Embryonic facial prominence (tissue), 1 donor: ENCODE measurements around the gene CYP1A2.
"Not testable (repeated sequence)": the region's sequence is repeated elsewhere in the genome, so short reads cannot be mapped to it uniquely, and the experiment has no call there.

Experiments
- DNase-seq: peaks from one replicate; pipeline ENCODE4 v3.0.0-alpha.2; 2016; ENCODE audit errors: extremely low spot score

Gene CYP1A2

GRCh38 chr15:74738239-74738638 lies 10.4 kb upstream of the CYP1A2 start:
- not testable (repeated sequence) for DNase-seq

GRCh38 chr15:74742422-74742821 lies 6.2 kb upstream of the CYP1A2 start:
- DNase-seq: no peak

- no peak for DNase-seq
These were observed 2.3 kb upstream of the CYP1A2 start for GRCh38 chr15:74746389-74746788.

GRCh38 chr15:74749832-74750231 lies 1.2 kb downstream of the CYP1A2 start:
- no peak for DNase-seq

GRCh38 chr15:74750751-74751150 lies 2.1 kb downstream of the CYP1A2 start:
- no peak for DNase-seq

GRCh38 chr15:74752011-74752410 lies 3.4 kb downstream of the CYP1A2 start:
- DNase-seq: no peak

GRCh38 chr15:74752531-74752930 lies 3.9 kb downstream of the CYP1A2 start:
- no peak for DNase-seq

GRCh38 chr15:74754593-74755215 lies 6.1 kb downstream of the CYP1A2 start:
- no peak for DNase-seq

- no peak for DNase-seq
These were observed 10.1 kb downstream of the CYP1A2 start for GRCh38 chr15:74758736-74759135.

- DNase-seq: no peak
These were observed 14.1 kb downstream of the CYP1A2 start for GRCh38 chr15:74762791-74763150.

GRCh38 chr15:74763416-74763815 lies 14.8 kb downstream of the CYP1A2 start:
- no peak for DNase-seq

- no peak for DNase-seq
These were observed 18.8 kb downstream of the CYP1A2 start for GRCh38 chr15:74767167-74768098.

- DNase-seq: no peak
These were observed 19.6 kb downstream of the CYP1A2 start for GRCh38 chr15:74768099-74768770.

- no peak for DNase-seq
These were observed 20.2 kb downstream of the CYP1A2 start for GRCh38 chr15:74768771-74769342.

GRCh38 chr15:74769463-74770025 lies 20.9 kb downstream of the CYP1A2 start:
- DNase-seq: no peak

GRCh38 chr15:74770211-74770903 lies 21.7 kb downstream of the CYP1A2 start:
- DNase-seq: no peak

- no peak for DNase-seq
These were observed 24.7 kb downstream of the CYP1A2 start for GRCh38 chr15:74773329-74773728.

- no peak for DNase-seq
These were observed 25.1 kb downstream of the CYP1A2 start for GRCh38 chr15:74773731-74774252.

GRCh38 chr15:74775132-74775562 lies 26.5 kb downstream of the CYP1A2 start:
- no peak for DNase-seq

GRCh38 chr15:74775894-74776293 lies 27.2 kb downstream of the CYP1A2 start:
- no peak for DNase-seq
